ENCODE data around the gene OR2Y1. TPM values are rescaled to one million over a fixed set of nuclear protein-coding genes. Genes with fewer than 3 reads are reported as not detected.
"Not testable (repeated sequence)": the region's sequence is repeated elsewhere in the genome, so short reads cannot be mapped to it uniquely, and the experiment has no call there.

Gene OR2Y1, protein sequence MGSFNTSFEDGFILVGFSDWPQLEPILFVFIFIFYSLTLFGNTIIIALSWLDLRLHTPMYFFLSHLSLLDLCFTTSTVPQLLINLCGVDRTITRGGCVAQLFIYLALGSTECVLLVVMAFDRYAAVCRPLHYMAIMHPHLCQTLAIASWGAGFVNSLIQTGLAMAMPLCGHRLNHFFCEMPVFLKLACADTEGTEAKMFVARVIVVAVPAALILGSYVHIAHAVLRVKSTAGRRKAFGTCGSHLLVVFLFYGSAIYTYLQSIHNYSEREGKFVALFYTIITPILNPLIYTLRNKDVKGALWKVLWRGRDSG
- total RNA-seq (not detected), polyA plus RNA-seq (not detected)
- long read RNA-seq, donor 1: 0 reads
- long read RNA-seq, donor 2: 0 reads
- long read RNA-seq, donor 3: 0 reads
- long read RNA-seq, donor 4: 0 reads
- long read RNA-seq, donor 5: 0 reads
- long read RNA-seq, donor 6: 0 reads
- long read RNA-seq, donor 7, partial matches to known transcripts: 0 of 1 reads
- long read RNA-seq, donor 7, other reads (novel, unspliced or antisense): 0 of 1 reads
- long read RNA-seq, donor 8: 0 reads
- long read RNA-seq, donor 9: 0 reads
- long read RNA-seq, donor 10: 0 reads

DNA sequence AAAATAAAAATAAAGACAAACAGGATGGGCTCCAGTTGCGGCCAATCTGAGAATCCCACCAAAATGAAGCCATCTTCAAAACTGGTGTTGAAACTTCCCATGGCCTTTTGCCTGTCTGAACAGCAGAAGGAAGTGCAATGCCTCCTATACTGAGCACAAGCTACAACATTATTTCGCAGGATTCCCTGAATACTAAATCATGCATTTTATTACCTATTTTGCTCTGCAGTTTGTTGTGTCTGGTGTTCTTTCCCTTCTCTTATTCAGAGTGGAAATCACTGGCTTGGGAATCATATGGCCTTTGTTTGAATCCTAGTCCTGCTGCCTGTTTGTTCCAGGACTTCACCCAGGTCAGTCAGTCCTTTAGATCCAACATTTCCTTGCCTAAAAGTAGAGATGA is at the start of gene OR2Y1:
OR2Y1 (minus strand) TSS at position 101 of the 400 bp plus-strand sequence; CDS start at position 101, 0 bp downstream.
- Histone ChIP-seq H3K27me3 (peaks cover 0 to 48% (median 5%) of the 10 kb centered on the region in 3 donors), H3K36me3 (no peaks in the 10 kb centered on the region), H3K4me1 (no peaks in the 10 kb centered on the region), H3K9me3 (no peaks in the 10 kb centered on the region), H3K27ac (no peak within 1 kb of the TSS), H3K4me3 (no peak within 1 kb of the TSS)
- 82 to 96% (median 91%) methylated on average over 2 of the region's 2 CpGs for WGBS, 5 donors
- DNase-seq: no peak
- no peak for TF ChIP-seq POLR2A (IDR thresholded peaks at IDR 0.05)
- no peak for TF ChIP-seq POLR2AphosphoS5 (IDR thresholded peaks at IDR 0.05)
- TF ChIP-seq, protein P1, sequence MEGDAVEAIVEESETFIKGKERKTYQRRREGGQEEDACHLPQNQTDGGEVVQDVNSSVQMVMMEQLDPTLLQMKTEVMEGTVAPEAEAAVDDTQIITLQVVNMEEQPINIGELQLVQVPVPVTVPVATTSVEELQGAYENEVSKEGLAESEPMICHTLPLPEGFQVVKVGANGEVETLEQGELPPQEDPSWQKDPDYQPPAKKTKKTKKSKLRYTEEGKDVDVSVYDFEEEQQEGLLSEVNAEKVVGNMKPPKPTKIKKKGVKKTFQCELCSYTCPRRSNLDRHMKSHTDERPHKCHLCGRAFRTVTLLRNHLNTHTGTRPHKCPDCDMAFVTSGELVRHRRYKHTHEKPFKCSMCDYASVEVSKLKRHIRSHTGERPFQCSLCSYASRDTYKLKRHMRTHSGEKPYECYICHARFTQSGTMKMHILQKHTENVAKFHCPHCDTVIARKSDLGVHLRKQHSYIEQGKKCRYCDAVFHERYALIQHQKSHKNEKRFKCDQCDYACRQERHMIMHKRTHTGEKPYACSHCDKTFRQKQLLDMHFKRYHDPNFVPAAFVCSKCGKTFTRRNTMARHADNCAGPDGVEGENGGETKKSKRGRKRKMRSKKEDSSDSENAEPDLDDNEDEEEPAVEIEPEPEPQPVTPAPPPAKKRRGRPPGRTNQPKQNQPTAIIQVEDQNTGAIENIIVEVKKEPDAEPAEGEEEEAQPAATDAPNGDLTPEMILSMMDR (IDR thresholded peaks at IDR 0.05): no peak
- TF ChIP-seq EP300 (IDR thresholded peaks at IDR 0.05): no peak
- intact Hi-C loops (cut with DNase I; ENCODE audit: low total_unique reads): no loop called here

DNA sequence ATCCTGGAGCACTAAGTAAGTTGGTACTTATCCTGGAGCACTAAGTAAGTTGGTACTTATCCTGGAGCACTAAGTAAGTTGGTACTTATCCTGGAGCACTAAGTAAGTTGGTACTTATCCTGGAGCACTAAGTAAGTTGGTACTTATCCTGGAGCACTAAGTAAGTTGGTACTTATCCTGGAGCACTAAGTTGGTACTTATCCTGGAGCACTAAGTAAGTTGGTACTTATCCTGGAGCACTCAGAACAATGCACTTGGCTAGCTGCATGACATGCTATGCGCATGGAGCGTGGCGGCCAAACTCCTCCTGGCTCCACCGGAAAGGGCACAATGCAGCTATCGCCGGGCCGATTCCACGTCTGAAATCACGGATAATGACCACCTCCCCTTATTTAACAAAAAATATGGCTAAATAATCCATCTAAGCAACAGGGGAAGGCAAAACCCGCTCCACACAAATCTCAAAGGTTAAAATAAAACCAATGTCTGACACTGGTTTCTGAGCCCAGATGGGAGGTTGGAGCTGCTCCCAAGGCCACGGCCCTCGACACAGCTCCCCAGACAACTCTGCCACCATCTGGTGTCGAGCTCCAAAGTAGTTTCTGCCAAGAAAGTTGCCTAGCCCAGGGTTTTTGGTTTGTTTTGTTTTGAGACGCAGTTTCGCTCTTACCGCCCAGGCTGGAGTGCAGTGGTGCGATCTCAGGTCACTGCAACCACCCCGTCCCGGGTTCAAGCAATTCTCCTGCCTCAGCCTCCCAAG is 49.0 kb upstream of the OR2Y1 start:
- intact Hi-C loops (cut with DNase I; ENCODE audit: low total_unique reads); H3K4me3 ChIP-seq; H3K27me3 ChIP-seq; H3K27ac ChIP-seq; H3K9me3 ChIP-seq; DNase-seq: not testable (repeated sequence)
- Histone ChIP-seq H3K4me1 (peaks cover 38 to 85% (median 51%) of the 10 kb centered on the region in 4 donors), H3K36me3 (peaks cover 40 to 65% (median 62%) of the 10 kb centered on the region in 4 donors)
- WGBS, 5 donors: 80 to 90% (median 86%) methylated on average over 17 to 19 of the region's 19 CpGs

DNA sequence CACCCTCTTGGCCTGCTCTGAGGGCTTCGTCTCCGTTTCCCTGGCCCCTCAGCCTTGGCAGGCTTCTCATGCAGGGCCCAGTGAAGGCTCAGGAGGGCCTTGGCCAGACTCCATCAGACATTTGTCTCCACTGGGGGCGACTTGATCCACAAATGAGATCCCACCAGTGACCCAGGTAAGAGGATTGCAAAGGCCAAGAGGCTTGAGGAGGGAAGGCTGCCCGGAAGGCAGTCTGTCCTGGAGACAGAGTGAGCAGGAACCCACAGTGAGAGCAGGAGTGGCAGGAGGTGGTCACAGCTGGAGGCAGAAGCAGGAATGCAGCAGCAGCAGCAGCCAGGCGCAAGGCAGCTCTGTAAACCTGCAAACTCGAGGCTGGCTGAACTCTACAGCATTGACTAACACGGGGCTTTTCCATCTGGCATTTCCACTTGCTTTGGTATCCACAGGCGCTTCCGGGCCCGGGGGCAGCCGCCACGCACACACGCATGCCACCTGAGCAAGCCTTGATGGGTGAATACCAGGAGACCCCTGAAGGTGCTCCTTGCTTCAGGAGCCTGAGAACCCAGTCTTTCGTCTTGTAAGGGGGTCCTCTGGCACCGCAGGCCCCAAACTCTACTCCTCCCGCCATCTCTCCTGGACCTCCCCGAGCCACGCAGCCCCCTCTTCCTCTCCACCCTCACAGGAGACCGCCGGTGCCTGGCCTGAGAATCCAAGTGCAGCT is 48.0 kb upstream of the OR2Y1 start:
- peak overlapping the region in 4 of 5 donors; percentile 9 to 88 (median 84) for H3K27ac ChIP-seq
- 63 to 79% (median 77%) methylated on average over 18 to 20 of the region's 20 CpGs for WGBS, 5 donors
- H3K4me1 ChIP-seq: peaks cover 38 to 77% (median 48%) of the 10 kb centered on the region in 4 donors
- intact Hi-C loops (cut with DNase I; ENCODE audit: low total_unique reads): no loop called here
- TF ChIP-seq POLR2A (IDR thresholded peaks at IDR 0.05) (no peak), POLR2AphosphoS5 (IDR thresholded peaks at IDR 0.05) (no peak), EP300 (IDR thresholded peaks at IDR 0.05) (no peak)
- TF ChIP-seq, protein P1 (IDR thresholded peaks at IDR 0.05): no peak
- no peak for DNase-seq
- H3K36me3 ChIP-seq: peaks cover 38 to 58% (median 53%) of the 10 kb centered on the region in 4 donors
- H3K9me3 ChIP-seq: no peaks in the 10 kb centered on the region
- H3K27me3 ChIP-seq: no peaks in the 10 kb centered on the region
- no peak overlapping the region for H3K4me3 ChIP-seq

DNA sequence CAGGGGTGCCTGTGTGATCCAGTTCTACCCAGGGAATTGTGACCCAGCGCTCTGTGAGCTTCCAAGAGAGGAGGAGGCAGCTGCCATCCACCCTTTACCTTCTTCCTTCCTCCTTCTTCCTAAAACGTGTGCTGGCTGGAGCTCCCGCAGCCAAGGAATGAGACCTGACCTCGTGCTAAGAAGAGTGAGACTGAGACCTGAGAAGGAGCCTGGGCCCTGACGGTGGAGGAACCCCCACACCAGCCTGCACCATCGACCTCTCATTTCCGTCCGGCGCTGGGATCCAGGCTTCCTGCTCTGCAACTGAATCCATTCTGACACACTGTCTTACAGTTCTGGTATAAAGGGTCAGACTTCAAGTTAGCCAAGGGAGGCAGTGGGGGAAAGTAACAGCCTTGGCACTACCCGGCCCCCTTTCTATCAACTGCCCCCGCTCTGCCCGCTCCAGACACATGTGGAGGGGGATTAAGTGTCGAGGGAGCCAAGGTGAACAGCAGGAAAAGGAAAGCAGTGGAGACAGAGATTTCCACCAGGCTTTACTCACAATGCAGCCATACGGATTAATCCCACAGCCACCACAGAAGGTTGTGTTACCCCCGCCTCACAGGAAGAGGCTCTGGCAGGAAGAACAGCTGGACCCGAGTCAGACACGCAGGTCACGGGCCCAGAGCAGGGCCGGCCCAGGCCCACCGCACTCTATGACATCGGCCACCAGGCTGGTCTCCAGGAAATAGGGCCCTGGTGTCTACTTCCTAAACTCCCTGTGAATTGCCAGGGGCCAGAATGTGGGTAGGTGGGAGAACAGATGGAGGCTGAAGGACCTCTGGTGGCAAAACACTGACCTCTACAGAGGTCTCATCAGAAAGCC is 46.9 kb upstream of the OR2Y1 start:
- WGBS, 5 donors: 43 to 59% (median 53%) methylated on average over 21 of the region's 21 CpGs
- intact Hi-C loops (cut with DNase I; ENCODE audit: low total_unique reads): no loop called here

More for the DNA sequence above, 46.9 kb upstream of the OR2Y1 start:
- Histone ChIP-seq H3K9me3 (no peaks in the 10 kb centered on the region), H3K27ac (peak overlapping the region; percentile 49 to 88 (median 82)), H3K36me3 (peaks cover 27 to 47% (median 42%) of the 10 kb centered on the region in 4 donors), H3K27me3 (no peaks in the 10 kb centered on the region), H3K4me3 (no peak overlapping the region), H3K4me1 (peaks cover 38 to 66% (median 48%) of the 10 kb centered on the region in 4 donors)
- TF ChIP-seq EP300 (IDR thresholded peaks at IDR 0.05): no peak
- TF ChIP-seq POLR2AphosphoS5 (IDR thresholded peaks at IDR 0.05): no peak
- TF ChIP-seq, protein P1 (IDR thresholded peaks at IDR 0.05): no peak
- no peak for TF ChIP-seq POLR2A (IDR thresholded peaks at IDR 0.05)
- peak in 1 of 2 donors; percentile 56 for DNase-seq

Data from stomach (tissue), 19 donors.